Aorta (tissue), 5 donors: Measurements from ENCODE around the gene NENF. TPM values are rescaled to one million over a fixed set of nuclear protein-coding genes. Genes with fewer than 3 reads are reported as not detected.

ENCODE experiments used
- ATAC-seq: fragments of 200-7000 bp; cut with Tn5 transposase; one replicate; pipeline ENCODE4 v1.9.1; 2022; ENCODE audit warnings: moderate library complexity; ENCODE audit not compliant: low FRiP score
- DNase-seq, 2 donors: peaks; one replicate each; pipeline ENCODE4 v3.0.0-alpha.2; 2020
- H3K27ac ChIP-seq, 2 donors: one replicate each; pipeline ENCODE4 v1.5.1; 2013; ENCODE audit warnings: low read length in 2 of 2, mild to moderate bottlenecking in 2 of 2, moderate library complexity in 2 of 2, control low read depth in 1 of 2, inconsistent platforms in 1 of 2, low read depth in 1 of 2
- H3K27me3 ChIP-seq, 2 donors: one replicate each; pipeline ENCODE4 v1.6.1; 2013; ENCODE audit warnings: control low read depth in 1 of 2, low read length in 1 of 2, mild to moderate bottlenecking in 1 of 2, moderate library complexity in 1 of 2; ENCODE audit not compliant: insufficient read depth in 2 of 2, control insufficient read depth in 1 of 2
- H3K36me3 ChIP-seq, 2 donors: one replicate each; pipeline ENCODE4 v1.6.1; 2013; ENCODE audit warnings: control low read depth in 1 of 2, low read length in 1 of 2, mild to moderate bottlenecking in 1 of 2; ENCODE audit not compliant: insufficient read depth in 2 of 2, control insufficient read depth in 1 of 2
- H3K4me1 ChIP-seq, 2 donors: one replicate each; pipeline ENCODE4 v1.6.1; 2013; ENCODE audit warnings: low read length in 2 of 2, control low read depth in 1 of 2, mild to moderate bottlenecking in 1 of 2, moderate library complexity in 1 of 2; ENCODE audit not compliant: insufficient read depth in 2 of 2, control insufficient read depth in 1 of 2
- H3K4me3 ChIP-seq, 2 donors: one replicate each; pipeline ENCODE4 v1.5.1; 2013; ENCODE audit warnings: low read length in 2 of 2, control low read depth in 1 of 2, mild to moderate bottlenecking in 1 of 2
- H3K9me3 ChIP-seq: one replicate; pipeline ENCODE4 v1.6.1; 2013; ENCODE audit warnings: mild to moderate bottlenecking, low read length; ENCODE audit not compliant: control insufficient read depth
- WGBS, 2 donors: extraction: QIAGEN DNeasy Blood & Tissue Kit; methylation state at CpG; one replicate each; pipeline ENCODE4 v1.1.7; 2013; 5-methylcytosine and 5-hydroxymethylcytosine counted together
- intact Hi-C, 2 donors: fragments of 100-400 bp; cut with DNase I; formaldehyde crosslinking; loops; one replicate each; pipeline versions ENCODE4 v1.14.2 to v1.15.0; 2022
- polyA plus RNA-seq, 2 donors: library from polyadenylated mRNA; stranded (reverse); fragments of 200-250 nt; gene quantifications; one replicate each; pipeline ENCODE4 v1.2.3, GENCODE V29; 2013
- total RNA-seq, 2 donors: library from RNA; stranded (reverse); fragmentation: NEBNext Ultra II Directional; extraction: Animal tissue kit (Norgen Biotek cat#: 25700); gene quantifications; one replicate each; pipeline ENCODE4 v1.2.1, GENCODE V29; 2021
- donor health status: healthy with polysubstance abuse.
- donor health status: Bipolar disorder and iron deficiency.
- donor health status: DM: no; HTN: no; CAD: no.
- donor health status: DM: no; HTN: no; CAD: no.
- donor health status: DM: yes; HTN: yes; CAD: no.

NENF gene
- total and polyA plus RNA-seq, 4 donors: 67.9 to 148 (median 107) TPM

- intact Hi-C loops: loop anchor here (2.0 to 10.0 kb wide), 4 partner anchors 20 to 382 kb away; partner anchors contain the start of gene NENF (in 1 of the 2)
- DNase-seq (peak; percentile 89 to 91), ATAC-seq (peak; percentile 84)
These were observed 19.8 kb downstream of the NENF start for GRCh38 chr1:212452323-212453155.

DNA sequence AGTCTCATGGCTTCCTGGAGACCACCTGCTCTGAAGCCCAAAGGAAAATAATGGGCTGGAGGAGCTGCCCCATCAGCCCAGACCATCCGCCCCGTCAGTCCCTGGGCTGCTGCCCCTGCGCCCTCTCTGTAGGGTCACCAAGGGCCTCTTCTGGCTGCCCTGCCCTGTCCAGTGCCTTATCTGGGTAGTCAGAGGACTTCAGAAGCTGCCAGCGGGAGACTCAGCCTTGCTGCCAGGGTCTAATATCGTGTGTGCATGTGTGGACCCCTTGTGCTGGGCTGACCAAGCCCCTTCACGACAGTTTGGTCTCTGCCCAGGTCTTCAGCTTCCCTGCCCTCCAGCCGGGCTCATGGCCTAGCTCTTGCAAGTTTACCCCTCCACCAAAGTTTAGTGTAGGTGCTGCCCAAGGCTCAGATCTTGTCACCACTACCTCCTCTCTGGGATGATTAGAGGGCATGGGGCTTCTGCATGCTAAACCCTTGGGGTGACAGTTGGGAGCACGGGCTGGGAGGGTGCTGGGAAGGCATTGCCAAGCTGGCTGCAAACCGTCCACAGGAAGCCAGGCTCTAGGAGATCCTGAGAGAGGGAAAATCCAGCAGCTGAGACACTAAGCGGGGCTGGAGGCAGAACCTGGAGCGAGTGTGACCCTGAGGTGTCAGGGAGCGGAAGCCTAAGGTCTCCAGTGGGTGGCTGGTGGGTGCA, 20.6 kb downstream of the NENF start:
- Histone ChIP-seq H3K9me3 (no peaks in the 10 kb centered on the region), H3K36me3 (no peaks in the 10 kb centered on the region), H3K27ac (peak overlapping the region; percentile 31 to 86), H3K27me3 (no peaks in the 10 kb centered on the region), H3K4me3 (no peak overlapping the region), H3K4me1 (peaks cover 0 to 1% of the 10 kb centered on the region in 2 donors)
- peak; percentile 39 for ATAC-seq
- DNase-seq: peak in 1 of 2 donors; percentile 73
- intact Hi-C loops: loop anchor here (2.0 to 10.0 kb wide), 4 partner anchors 21 to 383 kb away; partner anchors contain the start of gene NENF (in 1 of the 2)
- WGBS, 2 donors: 18 to 21% methylated on average over 12 of the region's 12 CpGs

More at GRCh38 chr1:212452323-212453155, 19.8 kb downstream of the NENF start:
- Histone ChIP-seq H3K36me3 (no peaks in the 10 kb centered on the region), H3K27me3 (no peaks in the 10 kb centered on the region), H3K9me3 (no peaks in the 10 kb centered on the region), H3K27ac (peak overlapping the region; percentile 53 to 93), H3K4me1 (peaks cover 0 to 1% of the 10 kb centered on the region in 2 donors), H3K4me3 (no peak overlapping the region)
- WGBS, 2 donors: 21 to 22% methylated on average over 15 of the region's 15 CpGs

- Histone ChIP-seq H3K4me1 (peaks cover 0 to 1% of the 10 kb centered on the region in 2 donors), H3K27ac (no peak overlapping the region), H3K4me3 (no peak overlapping the region), H3K9me3 (no peaks in the 10 kb centered on the region), H3K36me3 (no peaks in the 10 kb centered on the region), H3K27me3 (no peaks in the 10 kb centered on the region)
- WGBS, 2 donors: 88 to 98% methylated on average over 3 of the region's 3 CpGs
- peak in 1 of 2 donors; percentile 46 for DNase-seq
- intact Hi-C loops: loop anchor here (5.0 to 10.0 kb wide), 4 partner anchors 37 to 330 kb away; partner anchors contain the start of gene PPP2R5A (in 1 of the 2)
- no peak for ATAC-seq
These were observed 22.0 kb downstream of the NENF start for GRCh38 chr1:212454741-212455140.

DNA sequence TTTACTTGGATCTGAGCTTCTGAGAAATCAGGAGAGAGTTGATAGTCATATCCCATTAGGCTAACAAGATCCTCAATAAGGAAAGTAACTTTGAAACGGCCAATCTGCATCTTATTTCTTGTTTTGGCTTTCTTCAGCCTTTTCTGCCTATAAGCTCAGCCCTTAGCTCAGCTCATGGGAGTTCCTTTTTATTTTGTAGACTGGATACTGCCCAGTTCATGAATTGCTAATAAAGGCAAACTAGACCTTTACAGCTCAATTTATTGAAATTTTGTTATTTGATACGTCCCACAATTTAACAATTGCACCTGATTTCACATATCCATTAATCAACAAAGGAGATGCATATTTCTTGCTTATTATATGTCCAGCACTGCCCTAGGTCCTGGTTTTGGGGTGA, 22.7 kb downstream of the NENF start:
- no peak overlapping the region for H3K4me3 ChIP-seq
- ATAC-seq (no peak), DNase-seq (no peak)
- WGBS, 2 donors: 90 to 91% methylated on average over 2 of the region's 2 CpGs
- H3K27ac ChIP-seq: no peak overlapping the region
- no peaks in the 10 kb centered on the region for H3K36me3 ChIP-seq
- intact Hi-C loops: loop anchor here (5.0 to 10.0 kb wide), 3 partner anchors 88 to 329 kb away; partner anchors contain the start of gene PPP2R5A (in 1 of the 2)
- no peaks in the 10 kb centered on the region for H3K27me3 ChIP-seq
- no peaks in the 10 kb centered on the region for H3K9me3 ChIP-seq
- H3K4me1 ChIP-seq: peaks cover 0 to 1% of the 10 kb centered on the region in 2 donors

GRCh38 chr1:212455803-212456528, 23.2 kb downstream of the NENF start:
- ATAC-seq (peak; percentile 82), DNase-seq (peak; percentile 92 to 97)
- peak overlapping the region in 1 of 2 donors; percentile 55 for H3K27ac ChIP-seq
- 15% methylated on average over 10 of the region's 10 CpGs for WGBS, 2 donors
- H3K4me3 ChIP-seq: no peak overlapping the region
- H3K9me3 ChIP-seq: no peaks in the 10 kb centered on the region
- no peaks in the 10 kb centered on the region for H3K27me3 ChIP-seq
- H3K4me1 ChIP-seq: peaks cover 0 to 1% of the 10 kb centered on the region in 2 donors
- intact Hi-C loops: loop anchor here (2.0 to 10.0 kb wide), 5 partner anchors 89 to 385 kb away; partner anchors contain the start of gene PPP2R5A (in 1 of the 2)
- H3K36me3 ChIP-seq: no peaks in the 10 kb centered on the region

DNA sequence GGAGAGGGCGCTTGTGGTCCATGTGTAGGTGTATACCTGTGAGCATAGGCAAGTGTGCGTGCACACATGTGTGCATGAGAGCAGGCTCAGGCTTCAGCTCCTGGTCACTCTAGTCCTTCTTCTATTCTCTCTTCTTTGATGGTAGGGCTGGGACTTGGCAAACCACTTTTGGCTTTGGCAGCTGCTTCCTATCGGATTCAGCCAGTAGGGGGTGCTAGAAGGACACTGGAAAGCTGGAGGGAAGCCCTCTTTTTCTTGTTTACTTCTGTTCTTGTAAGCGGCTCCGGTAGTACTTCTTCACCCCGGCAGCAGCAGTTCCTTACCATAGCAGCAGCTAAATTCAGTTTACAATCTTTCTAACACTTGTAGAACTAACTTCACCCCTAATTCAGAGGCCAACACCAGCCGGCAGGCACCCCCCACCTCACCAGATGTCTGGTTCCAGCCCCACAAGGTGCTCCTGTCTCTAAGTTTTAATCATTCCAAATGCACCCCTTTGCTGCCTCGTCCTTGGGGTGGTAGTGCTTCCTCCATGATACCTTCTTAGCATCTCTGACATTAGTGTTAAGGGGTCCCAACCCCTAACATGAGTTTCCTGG, 25.1 kb downstream of the NENF start:
- H3K36me3 ChIP-seq: no peaks in the 10 kb centered on the region
- H3K4me3 ChIP-seq: no peak overlapping the region
- DNase-seq (peak in 1 of 2 donors; percentile 48), ATAC-seq (no peak)
- intact Hi-C loops: loop anchor here (2.0 to 10.0 kb wide), 5 partner anchors 91 to 387 kb away; partner anchors contain the start of gene PPP2R5A (in 1 of the 2)
- H3K9me3 ChIP-seq: no peaks in the 10 kb centered on the region
- H3K27ac ChIP-seq: no peak overlapping the region
- 57 to 59% methylated on average over 8 of the region's 8 CpGs for WGBS, 2 donors
- no peaks in the 10 kb centered on the region for H3K4me1 ChIP-seq
- no peaks in the 10 kb centered on the region for H3K27me3 ChIP-seq

DNA sequence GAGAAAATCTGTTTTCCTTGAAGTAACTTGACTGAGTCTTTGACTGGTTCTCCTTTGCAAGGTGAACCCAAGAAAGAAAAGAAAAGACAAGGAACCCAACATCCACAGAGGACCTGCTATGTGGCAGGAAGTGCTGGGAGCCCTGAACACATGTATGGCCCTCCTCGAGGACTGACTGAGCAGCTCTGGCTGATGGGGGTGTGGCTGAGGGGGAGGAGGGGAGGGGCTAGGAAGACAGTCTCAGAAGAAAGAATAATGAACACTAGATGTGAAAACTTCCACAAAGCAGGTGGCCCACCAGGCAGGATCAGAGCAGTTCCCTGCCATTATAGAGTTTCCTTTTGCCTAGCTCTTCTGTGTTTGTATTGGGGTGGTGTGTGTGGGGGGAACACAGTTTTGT, 26.1 kb downstream of the NENF start:
- no peak overlapping the region for H3K4me3 ChIP-seq
- no peaks in the 10 kb centered on the region for H3K9me3 ChIP-seq
- H3K36me3 ChIP-seq: no peaks in the 10 kb centered on the region
- peak in 1 of 2 donors; percentile 43 for DNase-seq
- no peaks in the 10 kb centered on the region for H3K27me3 ChIP-seq
- H3K27ac ChIP-seq: no peak overlapping the region
- WGBS, 2 donors: 36 to 53% methylated on average over 1 of the region's 1 CpG
- H3K4me1 ChIP-seq: no peaks in the 10 kb centered on the region
- intact Hi-C loops: loop anchor here (5.0 to 10.0 kb wide), 3 partner anchors 92 to 326 kb away; partner anchors contain the start of gene PPP2R5A (in 1 of the 2)
- ATAC-seq: no peak
